ENCODE measurements around the gene CSNK1G1. TPM values are rescaled to one million over a fixed set of nuclear protein-coding genes. Genes with fewer than 3 reads are reported as not detected.

Gene CSNK1G1
- total RNA-seq, 1 donor from 2014 or later, result 37.0 TPM

- H3K9me3 Mint-ChIP-seq (ENCODE audit: unreplicated experiment), result no peaks in the 10 kb centered on the region
- H3K27me3 ChIP-seq (ENCODE audit: insufficient read depth, low read length), result peaks cover 8% of the 10 kb centered on the region
- H3K9ac ChIP-seq (ENCODE audit: low read length), result no peak overlapping the region
- peaks cover 6% of the 10 kb centered on the region for H3K36me3 ChIP-seq (ENCODE audit: insufficient read depth, low read length)
- no peak overlapping the region for H3K4me3 Mint-ChIP-seq (ENCODE audit: unreplicated experiment)
- H3K79me2 ChIP-seq (ENCODE audit: insufficient read depth, low read length), result no peaks in the 10 kb centered on the region
- H3K27ac ChIP-seq (ENCODE audit: low read depth, low read length), result no peak overlapping the region
- no peak for TF ChIP-seq CTCF (IDR thresholded peaks at IDR 0.05; ENCODE audit: insufficient read depth, low read depth, low read length)
- TF ChIP-seq EZH2 (IDR thresholded peaks at IDR 0.05; ENCODE audit: insufficient read depth, low read length), result no peak
- H3K4me2 ChIP-seq (ENCODE audit: low read length), result no peak overlapping the region
- no peak overlapping the region for H3K27ac Mint-ChIP-seq (ENCODE audit: unreplicated experiment)
- H3K36me3 Mint-ChIP-seq (ENCODE audit: low read depth, unreplicated experiment), result peaks cover 8% of the 10 kb centered on the region
- peaks cover 9% of the 10 kb centered on the region for H3K27me3 Mint-ChIP-seq (ENCODE audit: low read depth, unreplicated experiment)
- peaks cover 17% of the 10 kb centered on the region for H3K4me1 ChIP-seq (ENCODE audit: insufficient read depth, low read length)
- no peaks in the 10 kb centered on the region for H3K9me3 ChIP-seq (ENCODE audit: insufficient read depth, low read depth, low read length)
- no peak overlapping the region for H2AFZ ChIP-seq (ENCODE audit: low read depth, low read length)
- no peak overlapping the region for H3K4me3 ChIP-seq (ENCODE audit: insufficient read depth, low read depth, low read length)
- no peak for DNase-seq (ENCODE audit: low read depth)
- H4K20me1 ChIP-seq (ENCODE audit: insufficient read depth, low read length), result peaks cover 33% of the 10 kb centered on the region
- no peak for FAIRE-seq
- peaks cover 2% of the 10 kb centered on the region for H3K4me1 Mint-ChIP-seq (ENCODE audit: low read depth, unreplicated experiment)
These were observed 206.5 kb downstream of the CSNK1G1 start for GRCh38 chr15:64149424-64149823.

GRCh38 chr15:64148581-64148980 is 207.4 kb downstream of the CSNK1G1 start:
- H3K27me3 ChIP-seq (ENCODE audit: insufficient read depth, low read length), result peaks cover 8% of the 10 kb centered on the region
- Mint-ChIP-seq H3K4me3 (ENCODE audit: unreplicated experiment) (no peak overlapping the region), H3K9me3 (ENCODE audit: unreplicated experiment) (no peaks in the 10 kb centered on the region), H3K4me1 (ENCODE audit: low read depth, unreplicated experiment) (no peaks in the 10 kb centered on the region), H3K27ac (ENCODE audit: unreplicated experiment) (no peak overlapping the region), H3K36me3 (ENCODE audit: low read depth, unreplicated experiment) (peaks cover 10% of the 10 kb centered on the region), H3K27me3 (ENCODE audit: low read depth, unreplicated experiment) (peaks cover 9% of the 10 kb centered on the region)
- no peak overlapping the region for H3K9ac ChIP-seq (ENCODE audit: low read length)
- H3K27ac ChIP-seq (ENCODE audit: low read depth, low read length), result no peak overlapping the region
- no peak overlapping the region for H2AFZ ChIP-seq (ENCODE audit: low read depth, low read length)
- no peak for TF ChIP-seq CTCF (IDR thresholded peaks at IDR 0.05; ENCODE audit: insufficient read depth, low read depth, low read length)
- TF ChIP-seq EZH2 (IDR thresholded peaks at IDR 0.05; ENCODE audit: insufficient read depth, low read length), result no peak
- H3K9me3 ChIP-seq (ENCODE audit: insufficient read depth, low read depth, low read length), result no peaks in the 10 kb centered on the region
- H4K20me1 ChIP-seq (ENCODE audit: insufficient read depth, low read length), result peaks cover 26% of the 10 kb centered on the region
- no peak overlapping the region for H3K4me2 ChIP-seq (ENCODE audit: low read length)
- no peaks in the 10 kb centered on the region for H3K79me2 ChIP-seq (ENCODE audit: insufficient read depth, low read length)
- no peak for FAIRE-seq
- H3K4me1 ChIP-seq (ENCODE audit: insufficient read depth, low read length), result peaks cover 17% of the 10 kb centered on the region
- no peak for DNase-seq (ENCODE audit: low read depth)
- peaks cover 5% of the 10 kb centered on the region for H3K36me3 ChIP-seq (ENCODE audit: insufficient read depth, low read length)
- H3K4me3 ChIP-seq (ENCODE audit: insufficient read depth, low read depth, low read length), result no peak overlapping the region

GRCh38 chr15:64148168-64148567 is 207.8 kb downstream of the CSNK1G1 start:
- TF ChIP-seq EZH2 (IDR thresholded peaks at IDR 0.05; ENCODE audit: insufficient read depth, low read length) (no peak), CTCF (IDR thresholded peaks at IDR 0.05; ENCODE audit: insufficient read depth, low read depth, low read length) (no peak)

More at GRCh38 chr15:64148168-64148567, 207.8 kb downstream of the CSNK1G1 start:
- H3K4me1 ChIP-seq (ENCODE audit: insufficient read depth, low read length), result peaks cover 17% of the 10 kb centered on the region
- H2AFZ ChIP-seq (ENCODE audit: low read depth, low read length), result no peak overlapping the region
- no peaks in the 10 kb centered on the region for H3K79me2 ChIP-seq (ENCODE audit: insufficient read depth, low read length)
- no peak overlapping the region for H3K4me3 ChIP-seq (ENCODE audit: insufficient read depth, low read depth, low read length)
- H3K27me3 Mint-ChIP-seq (ENCODE audit: low read depth, unreplicated experiment), result peaks cover 9% of the 10 kb centered on the region
- no peak overlapping the region for H3K9ac ChIP-seq (ENCODE audit: low read length)
- H3K27ac Mint-ChIP-seq (ENCODE audit: unreplicated experiment), result no peak overlapping the region
- H3K9me3 ChIP-seq (ENCODE audit: insufficient read depth, low read depth, low read length), result no peaks in the 10 kb centered on the region
- H3K4me2 ChIP-seq (ENCODE audit: low read length), result no peak overlapping the region
- peaks cover 10% of the 10 kb centered on the region for H3K36me3 Mint-ChIP-seq (ENCODE audit: low read depth, unreplicated experiment)
- no peaks in the 10 kb centered on the region for H3K9me3 Mint-ChIP-seq (ENCODE audit: unreplicated experiment)
- H3K4me1 Mint-ChIP-seq (ENCODE audit: low read depth, unreplicated experiment), result no peaks in the 10 kb centered on the region
- peaks cover 28% of the 10 kb centered on the region for H4K20me1 ChIP-seq (ENCODE audit: insufficient read depth, low read length)
- FAIRE-seq, result no peak
- no peak overlapping the region for H3K27ac ChIP-seq (ENCODE audit: low read depth, low read length)
- no peak overlapping the region for H3K4me3 Mint-ChIP-seq (ENCODE audit: unreplicated experiment)
- peaks cover 5% of the 10 kb centered on the region for H3K36me3 ChIP-seq (ENCODE audit: insufficient read depth, low read length)
- no peak for DNase-seq (ENCODE audit: low read depth)
- H3K27me3 ChIP-seq (ENCODE audit: insufficient read depth, low read length), result peaks cover 8% of the 10 kb centered on the region
